ENCODE results near the gene FAM171A1. TPM values are rescaled to one million over a fixed set of nuclear protein-coding genes. Genes with fewer than 3 reads are reported as not detected.
"Not testable (repeated sequence)": the region's sequence is repeated elsewhere in the genome, so short reads cannot be mapped to it uniquely, and the experiment has no call there.

FAM171A1 gene
- under 1 TPM in 3 of 6 donors, not detected in 3; 0.05 to 0.86 (median 0.31) TPM for polyA plus RNA-seq (ENCODE audit: low read depth in 6 of 6)

- Mint-ChIP-seq H3K4me1 (peaks cover 0 to 11% (median 8%) of the 10 kb centered on the region in 3 donors), H3K27me3 (peaks cover 45 to 75% (median 52%) of the 10 kb centered on the region in 3 donors), H3K4me3 (peak within 1 kb of the TSS; percentile 50 to 86 (median 74)), H3K27ac (peak within 1 kb of the TSS in 2 of 6 donors; percentile 9 to 75), H3K9me3 (peaks cover 0 to 2% (median 0%) of the 10 kb centered on the region in 7 donors), H3K36me3 (no peaks in the 10 kb centered on the region)
- ATAC-seq (ENCODE audit: low read depth in 2 of 2) (peak; percentile 78), DNase-seq (peak; percentile 12)
Measured at GRCh38 chr10:15370856-15371701, at the start of gene FAM171A1. TSS of gene FAM171A1 (minus strand) at chr10:15371289. CDS start at chr10:15371052, 237 bp downstream.

- no peaks in the 10 kb centered on the region for H3K4me1 Mint-ChIP-seq
- H3K36me3 Mint-ChIP-seq: no peaks in the 10 kb centered on the region
- no peak overlapping the region for H3K27ac Mint-ChIP-seq
- ATAC-seq (ENCODE audit: low read depth in 2 of 2) (no peak), DNase-seq (no peak)
- H3K4me3 Mint-ChIP-seq: no peak overlapping the region
- peaks cover 0 to 8% (median 4%) of the 10 kb centered on the region in 3 donors for H3K27me3 Mint-ChIP-seq
- H3K9me3 Mint-ChIP-seq: peaks cover 0 to 21% (median 6%) of the 10 kb centered on the region in 7 donors
Measured at GRCh38 chr10:15420858-15421257, 49.8 kb upstream of the FAM171A1 start.

DNA sequence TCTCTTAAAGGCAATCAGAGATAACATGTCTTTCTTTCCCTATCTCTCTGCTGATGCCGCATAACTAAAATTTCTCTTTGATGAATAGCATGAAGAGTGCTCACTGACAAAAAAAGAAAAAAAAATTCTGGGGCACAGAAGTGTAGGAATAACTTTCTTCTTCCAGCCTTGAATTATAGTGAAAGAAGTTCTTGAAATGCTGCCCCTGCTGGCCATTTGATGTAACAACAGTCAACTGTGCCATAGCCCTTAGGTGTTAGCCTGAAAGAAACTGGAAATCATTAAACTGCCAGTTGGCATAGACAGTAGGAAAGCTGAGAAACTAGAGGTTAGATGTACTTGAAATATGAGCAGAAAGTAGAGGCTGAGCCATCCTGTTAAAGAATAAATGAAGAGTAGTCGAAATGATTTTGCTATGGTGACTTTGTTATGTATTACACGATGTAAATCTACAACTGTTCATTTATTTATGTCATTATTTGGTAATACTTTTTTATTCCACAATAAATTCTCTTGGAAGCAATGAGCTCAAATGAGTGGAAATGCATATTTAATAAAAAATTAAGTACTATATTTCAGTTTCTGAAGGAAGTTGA, 48.3 kb upstream of the FAM171A1 start:
- H3K27me3 Mint-ChIP-seq: peaks cover 0 to 8% (median 4%) of the 10 kb centered on the region in 3 donors
- peaks cover 0 to 29% (median 6%) of the 10 kb centered on the region in 7 donors for H3K9me3 Mint-ChIP-seq
- H3K27ac Mint-ChIP-seq: no peak overlapping the region
- DNase-seq (no peak), ATAC-seq (ENCODE audit: low read depth in 2 of 2) (no peak)
- H3K4me3 Mint-ChIP-seq: no peak overlapping the region
- H3K36me3 Mint-ChIP-seq: no peaks in the 10 kb centered on the region
- H3K4me1 Mint-ChIP-seq: no peaks in the 10 kb centered on the region

- H3K4me3 Mint-ChIP-seq: no peak overlapping the region
- no peaks in the 10 kb centered on the region for H3K36me3 Mint-ChIP-seq
- H3K27ac Mint-ChIP-seq: no peak overlapping the region
- H3K9me3 Mint-ChIP-seq: peaks cover 0 to 29% (median 3%) of the 10 kb centered on the region in 7 donors
- peaks cover 6 to 14% (median 8%) of the 10 kb centered on the region in 3 donors for H3K27me3 Mint-ChIP-seq
- DNase-seq (no peak), ATAC-seq (ENCODE audit: low read depth in 2 of 2) (no peak)
- no peaks in the 10 kb centered on the region for H3K4me1 Mint-ChIP-seq
Measured at GRCh38 chr10:15416034-15416433, 44.9 kb upstream of the FAM171A1 start.

DNA sequence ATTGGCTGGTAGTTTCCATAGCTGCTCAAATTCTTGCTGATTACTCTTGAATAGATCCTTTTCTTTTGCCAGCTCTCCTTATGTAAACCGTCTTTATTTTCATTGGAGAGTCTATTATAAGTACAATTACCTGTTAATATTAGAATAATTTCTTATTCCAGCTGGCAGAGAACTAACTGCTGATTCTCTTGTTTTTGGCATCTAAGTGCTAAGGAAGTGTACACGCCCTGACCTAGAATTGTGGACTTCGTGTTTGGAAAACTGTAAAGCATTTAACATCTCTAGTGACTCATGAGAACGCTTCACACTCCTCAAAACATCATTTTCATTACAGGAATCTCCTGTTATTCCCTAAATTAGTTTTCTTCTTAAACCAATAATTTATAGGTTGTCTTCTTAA, 39.9 kb upstream of the FAM171A1 start:
- no peaks in the 10 kb centered on the region for H3K36me3 Mint-ChIP-seq
- H3K4me1 Mint-ChIP-seq: no peaks in the 10 kb centered on the region
- H3K9me3 Mint-ChIP-seq: peaks cover 0 to 14% (median 0%) of the 10 kb centered on the region in 7 donors
- DNase-seq: no peak
- no peak overlapping the region for H3K27ac Mint-ChIP-seq
- H3K4me3 Mint-ChIP-seq: no peak overlapping the region
- no peak for ATAC-seq (ENCODE audit: low read depth in 2 of 2)
- peaks cover 6 to 13% (median 8%) of the 10 kb centered on the region in 3 donors for H3K27me3 Mint-ChIP-seq

- H3K4me3 Mint-ChIP-seq; H3K36me3 Mint-ChIP-seq; ATAC-seq (ENCODE audit: low read depth in 2 of 2); H3K4me1 Mint-ChIP-seq; DNase-seq; H3K27ac Mint-ChIP-seq; H3K9me3 Mint-ChIP-seq: not testable (repeated sequence)
- H3K27me3 Mint-ChIP-seq: peaks cover 6 to 13% (median 8%) of the 10 kb centered on the region in 3 donors
Measured at GRCh38 chr10:15409350-15409749, 38.3 kb upstream of the FAM171A1 start.

DNA sequence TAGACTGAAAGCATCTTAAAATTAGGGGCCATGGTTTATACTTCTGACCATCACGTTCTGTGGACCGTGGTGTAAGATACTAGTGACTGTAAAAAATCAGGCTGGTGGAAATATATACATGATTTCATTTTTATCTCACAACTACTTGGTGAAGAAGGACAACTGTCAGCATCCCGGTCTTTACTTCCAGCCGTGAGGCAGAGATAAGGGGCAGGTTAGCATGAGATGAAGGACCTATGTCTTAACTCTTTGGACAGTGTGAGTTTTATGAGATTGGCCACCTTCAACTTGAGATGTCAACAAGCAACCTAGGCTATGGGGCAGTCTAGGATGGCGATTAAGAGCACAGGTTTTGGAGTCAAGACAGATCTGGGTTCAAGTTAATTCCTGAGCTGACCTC, 37.5 kb upstream of the FAM171A1 start:
- Mint-ChIP-seq H3K4me3 (no peak overlapping the region), H3K36me3 (no peaks in the 10 kb centered on the region), H3K4me1 (no peaks in the 10 kb centered on the region), H3K27me3 (peaks cover 6 to 13% (median 8%) of the 10 kb centered on the region in 3 donors), H3K27ac (no peak overlapping the region), H3K9me3 (peaks cover 0 to 12% (median 7%) of the 10 kb centered on the region in 7 donors)
- DNase-seq (no peak), ATAC-seq (ENCODE audit: low read depth in 2 of 2) (no peak)

- Mint-ChIP-seq H3K4me3 (no peak overlapping the region), H3K4me1 (no peaks in the 10 kb centered on the region), H3K36me3 (no peaks in the 10 kb centered on the region), H3K27me3 (peaks cover 0 to 3% (median 0%) of the 10 kb centered on the region in 3 donors), H3K9me3 (peaks cover 5 to 21% (median 14%) of the 10 kb centered on the region in 7 donors), H3K27ac (no peak overlapping the region)
- ATAC-seq (ENCODE audit: low read depth in 2 of 2) (no peak), DNase-seq (no peak)
Measured at GRCh38 chr10:15405319-15405718, 34.2 kb upstream of the FAM171A1 start.

GRCh38 chr10:15401382-15401781, 30.3 kb upstream of the FAM171A1 start:
- Mint-ChIP-seq H3K4me3 (no peak overlapping the region), H3K9me3 (peaks cover 5 to 26% (median 17%) of the 10 kb centered on the region in 7 donors), H3K27me3 (peaks cover 0 to 12% (median 0%) of the 10 kb centered on the region in 3 donors), H3K36me3 (no peaks in the 10 kb centered on the region), H3K27ac (no peak overlapping the region), H3K4me1 (no peaks in the 10 kb centered on the region)
- ATAC-seq (ENCODE audit: low read depth in 2 of 2) (no peak), DNase-seq (no peak)

- not testable (repeated sequence) for DNase-seq; H3K4me1 Mint-ChIP-seq; H3K36me3 Mint-ChIP-seq; H3K4me3 Mint-ChIP-seq; H3K27ac Mint-ChIP-seq; ATAC-seq (ENCODE audit: low read depth in 2 of 2)
- H3K27me3 Mint-ChIP-seq: peaks cover 0 to 12% (median 0%) of the 10 kb centered on the region in 3 donors
- H3K9me3 Mint-ChIP-seq: peaks cover 5 to 26% (median 17%) of the 10 kb centered on the region in 7 donors
Measured at GRCh38 chr10:15400461-15400860, 29.4 kb upstream of the FAM171A1 start.

GRCh38 chr10:15399060-15399661, 28.1 kb upstream of the FAM171A1 start:
- no peaks in the 10 kb centered on the region for H3K36me3 Mint-ChIP-seq
- no peak for ATAC-seq (ENCODE audit: low read depth in 2 of 2)
- H3K4me3 Mint-ChIP-seq: no peak overlapping the region
- peaks cover 0 to 12% (median 0%) of the 10 kb centered on the region in 3 donors for H3K27me3 Mint-ChIP-seq
- no peak overlapping the region for H3K27ac Mint-ChIP-seq
- peaks cover 5 to 19% (median 10%) of the 10 kb centered on the region in 7 donors for H3K9me3 Mint-ChIP-seq
- H3K4me1 Mint-ChIP-seq: no peaks in the 10 kb centered on the region
- no peak for DNase-seq

DNA sequence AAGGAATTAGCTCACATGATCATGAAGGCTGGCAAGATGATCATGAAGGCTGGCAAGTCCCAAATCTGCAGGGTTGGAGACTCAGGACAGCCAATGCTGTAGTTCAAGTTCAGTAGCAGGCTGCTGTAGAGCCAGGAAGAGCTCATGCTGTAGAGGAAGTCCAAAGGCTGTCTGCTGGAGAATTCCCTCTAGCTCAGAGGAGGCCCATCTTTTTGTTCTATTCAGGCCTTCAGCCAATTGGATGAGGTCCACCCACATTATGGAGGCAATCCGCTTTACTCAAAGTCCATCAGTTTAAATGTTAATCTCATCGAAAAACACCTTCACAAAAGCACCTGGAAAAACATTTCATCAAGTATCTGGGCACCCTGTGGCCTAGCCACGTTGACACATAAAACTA, 24.8 kb upstream of the FAM171A1 start:
- Mint-ChIP-seq H3K4me1 (no peaks in the 10 kb centered on the region), H3K4me3 (no peak overlapping the region), H3K27ac (no peak overlapping the region), H3K27me3 (peaks cover 8 to 27% (median 16%) of the 10 kb centered on the region in 3 donors), H3K9me3 (peaks cover 0 to 17% (median 5%) of the 10 kb centered on the region in 7 donors), H3K36me3 (no peaks in the 10 kb centered on the region)
- DNase-seq: no peak
- ATAC-seq (ENCODE audit: low read depth in 2 of 2): no peak

- Mint-ChIP-seq H3K27ac (no peak overlapping the region), H3K4me1 (no peaks in the 10 kb centered on the region), H3K27me3 (peaks cover 12 to 23% (median 20%) of the 10 kb centered on the region in 3 donors), H3K4me3 (no peak overlapping the region), H3K9me3 (no peaks in the 10 kb centered on the region), H3K36me3 (no peaks in the 10 kb centered on the region)
- DNase-seq (no peak), ATAC-seq (ENCODE audit: low read depth in 2 of 2) (no peak)
Measured at GRCh38 chr10:15393139-15393825, 22.2 kb upstream of the FAM171A1 start.

Measured in naive B cell (primary cell).